ENCODE data around the gene SLC25A40.

GRCh38 chr7:87797395-87797794, 78.8 kb downstream of the SLC25A40 start:
- TF ChIP-seq CTCF (conservative IDR thresholded peaks at IDR 0.05) (no peak), EZH2 (IDR thresholded peaks at IDR 0.05; ENCODE audit: low read depth) (no peak)

Measured in PC-9 (cell line).